HG03558 (cell line): ENCODE data around the gene C3orf22.
"Not testable (repeated sequence)": the region's sequence is repeated elsewhere in the genome, so short reads cannot be mapped to it uniquely, and the experiment has no call there.

ENCODE experiments used
- ATAC-seq: cut with Tn5 transposase; IDR thresholded peaks from one replicate; pipeline ENCODE4 v1.9.1; 2021; ENCODE audit warnings: moderate number of reproducible peaks; ENCODE audit not compliant: unreplicated experiment; ENCODE audit errors: extremely low read depth

The C3orf22 gene

GRCh38 chr3:126544596-126545281 is 14.0 kb downstream of the C3orf22 start:
- ATAC-seq, result no peak

GRCh38 chr3:126543457-126544061 is 15.2 kb downstream of the C3orf22 start:
- no peak for ATAC-seq

- ATAC-seq, result no peak
These were observed 16.1 kb downstream of the C3orf22 start for GRCh38 chr3:126542340-126543241.

DNA sequence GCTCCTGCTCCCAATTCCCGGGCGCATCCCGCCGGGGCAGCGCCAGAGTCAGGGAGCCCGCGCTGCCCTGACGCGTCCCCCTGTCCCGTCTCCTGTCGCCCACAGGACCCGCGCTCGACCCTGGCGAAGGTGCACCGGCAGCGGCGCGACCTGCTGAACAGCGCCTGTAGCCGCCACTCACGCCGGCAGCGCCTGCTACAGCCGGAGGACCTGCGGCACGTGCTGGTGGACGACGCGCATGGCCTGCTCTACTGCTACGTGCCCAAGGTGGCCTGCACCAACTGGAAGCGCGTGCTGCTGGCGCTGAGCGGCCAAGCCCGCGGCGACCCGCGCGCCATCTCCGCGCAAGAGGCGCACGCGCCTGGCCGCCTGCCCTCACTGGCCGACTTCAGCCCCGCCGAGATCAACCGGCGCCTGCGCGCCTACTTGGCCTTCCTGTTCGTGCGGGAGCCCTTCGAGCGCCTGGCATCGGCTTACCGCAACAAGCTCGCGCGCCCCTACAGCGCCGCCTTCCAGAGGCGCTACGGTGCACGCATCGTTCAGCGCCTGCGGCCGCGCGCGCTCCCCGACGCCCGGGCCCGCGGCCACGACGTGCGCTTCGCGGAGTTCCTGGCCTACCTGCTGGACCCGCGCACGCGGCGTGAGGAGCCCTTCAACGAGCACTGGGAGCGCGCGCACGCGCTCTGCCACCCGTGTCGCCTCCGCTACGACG is 16.9 kb downstream of the C3orf22 start:
- ATAC-seq, result no peak

GRCh38 chr3:126540951-126541627 is 17.6 kb downstream of the C3orf22 start:
- ATAC-seq, result no peak

DNA sequence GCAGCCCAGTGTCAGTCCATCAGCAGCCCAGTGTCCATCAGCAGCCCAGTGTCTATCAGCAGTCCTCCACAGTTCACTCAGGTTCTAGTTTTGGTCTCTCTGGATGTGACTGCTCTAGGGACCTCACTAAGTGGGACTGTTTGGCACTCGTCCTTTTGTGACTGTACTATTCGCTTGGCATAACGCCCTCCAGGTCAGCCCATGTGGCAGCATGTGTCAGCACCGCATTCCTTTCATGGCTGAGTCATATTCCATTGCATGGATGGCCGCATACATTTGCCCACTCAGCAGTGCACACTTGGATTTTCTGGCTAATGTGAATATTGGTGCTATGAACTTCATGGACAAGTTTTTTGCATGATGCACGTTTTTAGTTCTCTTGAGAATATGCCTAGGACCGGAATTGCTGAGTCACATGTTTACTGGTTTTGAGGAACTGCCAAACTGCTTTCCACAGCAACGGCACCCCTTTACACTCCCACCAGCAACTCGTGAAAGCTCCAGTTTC is 18.3 kb downstream of the C3orf22 start:
- no peak for ATAC-seq

DNA sequence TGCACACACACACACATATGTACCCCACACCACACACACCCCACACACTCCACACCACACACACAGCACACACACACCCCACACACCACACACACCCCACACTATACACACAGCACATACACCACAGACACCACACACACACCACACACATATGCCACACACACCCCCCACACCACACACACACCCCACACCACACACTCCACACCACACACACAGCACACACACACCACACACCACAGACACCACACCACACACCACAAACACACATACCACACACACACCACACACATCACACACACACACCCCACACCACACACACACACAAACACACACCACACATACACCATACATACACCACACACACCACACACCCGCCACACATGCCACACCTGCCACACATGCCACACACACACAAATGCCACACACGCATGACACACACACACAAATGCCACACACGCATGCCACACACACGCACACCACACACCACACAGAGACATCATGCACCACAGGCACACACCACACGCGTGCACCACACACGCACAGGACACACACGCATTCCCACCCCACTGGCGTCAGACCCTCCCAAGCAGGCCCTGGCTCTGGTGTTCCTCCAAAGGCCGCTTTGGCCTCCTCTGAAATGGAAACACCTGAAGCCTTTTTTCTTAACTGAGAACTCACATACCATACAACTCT is 19.0 kb downstream of the C3orf22 start:
- no peak for ATAC-seq

- no peak for ATAC-seq
These were observed 19.8 kb downstream of the C3orf22 start for GRCh38 chr3:126538966-126539365.

- no peak for ATAC-seq
These were observed 20.4 kb downstream of the C3orf22 start for GRCh38 chr3:126538316-126538715.

DNA sequence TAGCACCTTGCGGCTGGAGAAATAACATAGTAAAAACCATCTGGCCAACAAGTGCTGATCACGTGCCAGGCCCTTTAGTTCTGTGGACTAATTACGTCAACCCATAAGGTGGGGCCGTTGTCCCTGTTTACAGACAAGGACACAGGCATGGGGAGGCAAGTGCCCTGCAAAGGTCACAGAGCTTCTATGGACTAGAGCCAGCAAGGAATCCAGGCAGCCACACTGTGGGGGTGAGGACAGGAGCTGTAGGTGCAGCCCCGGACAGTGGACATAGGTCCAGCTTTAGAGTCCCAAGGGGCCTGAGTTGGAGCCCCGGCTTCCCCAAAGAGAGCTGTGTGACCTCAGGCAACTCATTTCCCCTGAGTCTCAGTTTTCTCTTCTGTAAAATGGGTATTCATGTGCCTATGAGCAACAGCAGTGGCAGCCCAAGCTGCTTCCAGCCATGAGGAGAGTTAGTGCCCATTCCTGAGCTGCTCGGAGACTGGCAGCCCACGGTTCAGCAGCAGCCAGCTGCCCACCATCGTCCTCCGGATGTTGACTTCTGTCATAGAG is 20.9 kb downstream of the C3orf22 start:
- ATAC-seq, result no peak

- ATAC-seq, result no peak
These were observed 21.5 kb downstream of the C3orf22 start for GRCh38 chr3:126537116-126537729.

DNA sequence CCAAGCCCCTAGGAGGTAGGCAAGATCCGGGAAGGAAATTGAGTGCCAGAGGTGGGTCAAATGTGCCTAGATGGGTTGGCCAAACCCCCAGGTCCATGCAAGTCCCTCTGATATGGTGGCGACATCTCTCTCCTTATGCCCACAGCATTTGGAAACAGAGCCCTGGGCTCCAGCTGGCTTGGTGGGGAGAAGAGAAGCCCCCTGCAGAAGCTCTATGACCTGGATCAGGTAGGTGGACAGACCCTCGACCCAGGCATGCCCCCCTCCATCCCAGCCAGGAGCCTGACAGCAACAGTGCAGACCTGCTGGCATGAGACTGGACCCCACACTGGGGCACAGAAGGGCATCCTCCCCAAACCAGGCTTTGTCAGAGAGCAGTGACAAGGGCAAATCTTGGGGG is 22.6 kb downstream of the C3orf22 start:
- no peak for ATAC-seq

DNA sequence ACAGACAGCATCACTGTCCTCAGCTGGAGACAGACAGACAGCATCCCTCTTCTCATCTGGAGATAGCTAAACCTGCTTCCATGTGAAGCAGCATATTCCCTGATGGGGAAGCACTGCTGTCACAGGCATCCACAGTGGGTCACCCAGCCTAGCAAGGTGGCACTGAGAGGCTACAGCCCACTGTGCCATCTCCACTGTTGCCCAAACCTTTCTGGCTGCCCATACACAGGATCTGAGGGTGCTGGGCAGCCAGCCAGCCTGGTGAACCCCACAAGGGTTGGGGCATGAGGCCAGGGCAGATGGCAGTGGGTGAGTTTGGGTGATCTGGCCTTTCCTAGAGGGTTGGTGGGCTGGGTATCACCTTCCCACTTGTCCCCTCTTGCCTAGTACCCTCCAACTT is 23.1 kb downstream of the C3orf22 start:
- no peak for ATAC-seq

DNA sequence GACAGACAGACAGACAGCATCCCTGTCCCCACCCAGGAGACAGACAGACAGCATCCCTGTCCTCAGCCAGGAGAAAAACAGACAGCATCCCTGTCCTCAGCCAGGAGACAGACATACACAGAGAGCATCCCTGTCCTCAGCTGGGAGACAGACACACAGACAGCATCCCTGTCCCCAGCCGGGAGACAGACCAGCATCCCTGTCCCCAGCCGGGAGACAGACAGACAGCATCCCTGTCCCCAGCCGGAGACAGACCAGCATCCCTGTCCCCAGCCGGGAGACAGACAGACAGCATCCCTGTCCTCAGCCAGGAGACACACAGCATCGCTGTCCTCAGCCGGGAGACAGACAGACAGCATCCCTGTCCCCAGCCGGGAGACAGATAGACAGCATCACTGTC is 24.0 kb downstream of the C3orf22 start:
- not testable (repeated sequence) for ATAC-seq

DNA sequence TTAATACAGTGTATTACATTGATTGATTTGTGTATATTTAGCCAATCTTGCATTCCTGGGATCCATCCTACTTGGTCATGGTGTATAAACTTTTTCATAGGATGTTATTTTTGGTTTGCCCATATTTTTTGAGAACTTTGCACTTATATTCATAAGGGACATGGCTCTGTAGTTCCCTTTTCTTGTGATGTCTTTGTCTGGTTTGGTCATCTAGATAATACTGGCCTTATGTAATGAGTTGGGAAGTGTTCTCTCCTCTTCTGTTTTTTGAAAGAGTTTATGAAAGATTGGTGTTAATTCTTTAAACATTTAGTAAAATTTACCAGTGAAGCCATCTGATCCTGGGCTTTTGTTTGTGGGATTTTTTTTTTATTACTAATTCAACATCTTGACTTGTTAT is 25.2 kb downstream of the C3orf22 start:
- ATAC-seq, result no peak

GRCh38 chr3:126531051-126531330 is 27.7 kb downstream of the C3orf22 start:
- no peak for ATAC-seq

DNA sequence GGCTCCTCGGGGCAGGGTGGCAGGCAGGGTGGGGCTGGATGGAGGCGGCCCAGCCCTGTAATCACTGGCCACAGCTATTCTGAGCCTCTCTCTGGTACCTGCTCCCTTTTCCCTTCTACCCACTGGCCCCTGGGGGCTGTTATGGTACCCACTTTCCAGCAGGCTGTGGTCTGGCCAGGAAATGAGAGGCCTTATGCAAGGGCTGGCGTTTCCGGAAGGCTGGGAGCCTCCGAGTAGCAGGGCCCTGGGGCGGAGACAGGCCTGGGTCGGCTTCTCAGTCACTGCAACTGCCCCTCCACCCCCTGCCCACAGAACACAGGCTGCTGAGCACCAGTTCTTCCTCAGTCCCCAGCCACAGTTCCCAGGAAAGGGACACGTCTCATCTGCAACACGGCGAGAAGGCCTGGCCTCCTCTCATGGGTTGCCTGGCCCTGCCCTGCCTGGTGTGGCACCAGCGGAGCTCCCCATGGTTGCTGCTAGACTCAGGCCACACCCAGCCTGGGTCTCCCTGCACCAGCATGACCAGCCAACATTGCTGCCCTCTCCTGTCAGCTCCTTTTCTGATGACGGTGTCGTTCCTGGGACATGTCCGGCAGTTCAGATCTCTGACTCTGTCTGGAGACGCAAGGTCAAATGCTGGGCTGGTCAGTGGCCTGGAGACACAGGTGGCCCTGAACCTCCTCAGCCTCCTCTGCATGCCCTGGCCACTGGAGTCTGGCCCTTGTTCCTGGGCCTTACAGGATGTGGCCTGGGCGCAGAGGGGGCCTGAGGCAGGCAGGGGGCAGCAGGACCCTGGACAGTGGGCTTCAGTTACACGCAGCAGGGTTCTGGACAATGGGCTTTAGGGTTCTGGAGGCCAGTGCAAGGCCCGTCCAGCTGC is 28.3 kb downstream of the C3orf22 start:
- no peak for ATAC-seq
